Spleen (tissue), 11 donors: Measurements from ENCODE around the gene CATSPERB. TPM values are rescaled to one million over a fixed set of nuclear protein-coding genes. Genes with fewer than 3 reads are reported as not detected.
"Not testable (repeated sequence)": the region's sequence is repeated elsewhere in the genome, so short reads cannot be mapped to it uniquely, and the experiment has no call there.

Source experiments
- DNase-seq: peaks from one replicate; pipeline ENCODE4 v3.0.0-alpha.2; 2020
- H3K27ac ChIP-seq, 8 donors: fragments of 200-600 bp; sonication (generic) in 7 of 8; 1 replicate in 4 of 8; 2 replicates in 4 of 8; pipeline versions ENCODE4 v1.5.0 to v1.8.0; 2016 to 2021; ENCODE audit warnings: inconsistent platforms in 4 of 8, mild to moderate bottlenecking in 4 of 8, moderate library complexity in 1 of 8
- H3K27me3 ChIP-seq, 7 donors: fragments of 200-600 bp; sonication (generic) in 6 of 7; replicated peaks in 1 of 7; 1 replicate in 4 of 7; 2 replicates in 3 of 7; pipeline versions ENCODE4 v1.5.0 to v1.8.0; 2016 to 2021; ENCODE audit warnings: inconsistent platforms in 3 of 7, mild to moderate bottlenecking in 1 of 7
- H3K36me3 ChIP-seq, 6 donors: fragments of 200-600 bp; sonication (generic) in 5 of 6; 1 replicate in 4 of 6; 2 replicates in 2 of 6; pipeline versions ENCODE4 v1.5.0 to v1.8.0; 2016 to 2021; ENCODE audit warnings: inconsistent platforms in 2 of 6
- H3K4me1 ChIP-seq, 6 donors: fragments of 200-600 bp; sonication (generic) in 5 of 6; 1 replicate in 3 of 6; 2 replicates in 3 of 6; pipeline versions ENCODE4 v1.5.0 to v1.8.0; 2016 to 2021; ENCODE audit warnings: inconsistent platforms in 3 of 6
- H3K4me3 ChIP-seq, 8 donors: fragments of 200-600 bp; sonication (generic) in 7 of 8; 1 replicate in 4 of 8; 2 replicates in 4 of 8; pipeline versions ENCODE4 v1.5.0 to v1.8.0; 2016 to 2021; ENCODE audit warnings: inconsistent platforms in 4 of 8, mild to moderate bottlenecking in 4 of 8, moderate library complexity in 2 of 8
- H3K9me3 ChIP-seq, 8 donors: fragments of 200-600 bp; sonication (generic) in 7 of 8; 1 replicate in 4 of 8; 2 replicates in 4 of 8; pipeline versions ENCODE4 v1.5.0 to v1.8.0; 2016 to 2021; ENCODE audit warnings: inconsistent platforms in 4 of 8
- CTCF ChIP-seq, 11 experiments: fragments of 200-600 bp in 7 of 11; fragments of 450-650 bp in 4 of 11; sonication (generic) in 4 of 11; IDR thresholded peaks in 8 of 11; conservative IDR thresholded peaks in 3 of 11; 1 replicate in 7 of 11; 2 replicates in 4 of 11; pipeline versions ENCODE4 v1.4.0 to v1.8.0; 2016 to 2021; ENCODE audit warnings: antibody characterized with exemption in 11 of 11, inconsistent platforms in 4 of 11, mild to moderate bottlenecking in 1 of 11
- POLR2A ChIP-seq, 3 donors: fragments of 450-650 bp; IDR thresholded peaks; one replicate each; pipeline ENCODE4 v1.5.1; 2017; ENCODE audit warnings: antibody characterized with exemption in 3 of 3, mild to moderate bottlenecking in 1 of 3
- POLR2AphosphoS5 ChIP-seq, 3 donors: sonication (generic); formaldehyde crosslinking; IDR thresholded peaks; one replicate each; pipeline ENCODE4 v1.5.1; 2017; ENCODE audit warnings: antibody characterized with exemption in 3 of 3
- WGBS, 5 donors: extraction: QIAGEN DNeasy Blood & Tissue Kit in 3 of 5; methylation state at CpG; one replicate each; pipeline versions ENCODE4 v1.1.5 to v1.1.7; 2013 to 2018; 5-methylcytosine and 5-hydroxymethylcytosine counted together
- intact Hi-C: fragments of 100-400 bp; cut with DNase I; formaldehyde crosslinking; loops from one replicate; pipeline ENCODE4 v1.15.0; 2023; ENCODE audit warnings: low total_unique reads
- polyA plus RNA-seq, 3 donors: library from polyadenylated mRNA; stranded (reverse); fragments of 200-250 nt; gene quantifications; one replicate each; pipeline ENCODE4 v1.2.1, GENCODE V29; 2013
- total RNA-seq, 7 donors: library from RNA; depleted of rRNA in 3 of 7; stranded (reverse); fragments of >200 nt in 3 of 7; fragmentation: NEBNext Ultra II Directional in 4 of 7; extraction: Animal tissue kit (Norgen Biotek cat#: 25700) in 4 of 7; gene quantifications; one replicate each; pipeline versions ENCODE4 v1.1.0 to v1.2.1, GENCODE V29; 2016 to 2021
- donor health status: healthy with polysubstance abuse.
- donor health status: DM: no; HTN: no; CAD: no; lungs with moderate emphysema.
- donor health status: DM: no; HTN: no; CAD: no.
- donor health status: Bipolar disorder and iron deficiency.
- donor health status: healthy.
- donor health status: DM: no; HTN: no; CAD: no.
- donor health status: DM: yes; HTN: yes; CAD: no.

The CATSPERB gene
- total and polyA plus RNA-seq, 10 donors: 0.10 to 6.8 (median 1.9) TPM

GRCh38 chr14:91669867-91670266, 62.0 kb downstream of the CATSPERB start:
- Histone ChIP-seq H3K4me3 (no peak overlapping the region), H3K4me1 (peaks cover 0 to 5% (median 0%) of the 10 kb centered on the region in 6 donors), H3K27me3 (no peaks in the 10 kb centered on the region), H3K27ac (no peak overlapping the region), H3K9me3 (peaks cover 0 to 7% (median 0%) of the 10 kb centered on the region in 8 donors), H3K36me3 (no peaks in the 10 kb centered on the region)
- no peak for DNase-seq
- 76 to 88% (median 87%) methylated on average over 2 of the region's 2 CpGs for WGBS, 5 donors
- TF ChIP-seq POLR2AphosphoS5 (IDR thresholded peaks at IDR 0.05) (no peak), CTCF (IDR thresholded peaks at IDR 0.05 in 8 of 11, conservative IDR thresholded peaks at IDR 0.05 in 3 of 11) (no peak), POLR2A (IDR thresholded peaks at IDR 0.05) (no peak)
- intact Hi-C loops: no loop called here

- H3K4me3 ChIP-seq, H3K4me1 ChIP-seq, H3K36me3 ChIP-seq, H3K27ac ChIP-seq, H3K27me3 ChIP-seq, H3K9me3 ChIP-seq, DNase-seq, intact Hi-C loops: not testable (repeated sequence)
- 42 to 68% (median 59%) methylated on average over 2 of the region's 2 CpGs for WGBS, 5 donors
Measured at GRCh38 chr14:91667101-91667500, 64.8 kb downstream of the CATSPERB start.

- Histone ChIP-seq H3K4me1 (no peaks in the 10 kb centered on the region), H3K27ac (no peak overlapping the region), H3K36me3 (no peaks in the 10 kb centered on the region), H3K4me3 (no peak overlapping the region), H3K9me3 (no peaks in the 10 kb centered on the region), H3K27me3 (no peaks in the 10 kb centered on the region)
- WGBS, 5 donors: 41 to 94% (median 70%) methylated on average over 2 of the region's 2 CpGs
- TF ChIP-seq CTCF (IDR thresholded peaks at IDR 0.05 in 8 of 11, conservative IDR thresholded peaks at IDR 0.05 in 3 of 11) (no peak), POLR2A (IDR thresholded peaks at IDR 0.05) (no peak), POLR2AphosphoS5 (IDR thresholded peaks at IDR 0.05) (no peak)
- no peak for DNase-seq
- intact Hi-C loops: no loop called here
Measured at GRCh38 chr14:91660790-91661189, 71.1 kb downstream of the CATSPERB start.

- no peaks in the 10 kb centered on the region for H3K36me3 ChIP-seq
- no peak overlapping the region for H3K4me3 ChIP-seq
- WGBS, 5 donors: 87 to 100% (median 91%) methylated on average over 1 of the region's 1 CpG
- H3K27ac ChIP-seq: no peak overlapping the region
- no peaks in the 10 kb centered on the region for H3K27me3 ChIP-seq
- no peaks in the 10 kb centered on the region for H3K4me1 ChIP-seq
- DNase-seq: no peak
- TF ChIP-seq CTCF (IDR thresholded peaks at IDR 0.05 in 8 of 11, conservative IDR thresholded peaks at IDR 0.05 in 3 of 11): no peak
- TF ChIP-seq POLR2A (IDR thresholded peaks at IDR 0.05): no peak
- TF ChIP-seq POLR2AphosphoS5 (IDR thresholded peaks at IDR 0.05): no peak
- no peaks in the 10 kb centered on the region for H3K9me3 ChIP-seq
- intact Hi-C loops: no loop called here
Measured at GRCh38 chr14:91654836-91655235, 77.0 kb downstream of the CATSPERB start.

- H3K4me1 ChIP-seq: no peaks in the 10 kb centered on the region
- no peak for DNase-seq
- no peak overlapping the region for H3K4me3 ChIP-seq
- intact Hi-C loops: no loop called here
- no peaks in the 10 kb centered on the region for H3K36me3 ChIP-seq
- H3K27ac ChIP-seq: no peak overlapping the region
- 92 to 96% (median 94%) methylated on average over 2 of the region's 2 CpGs for WGBS, 5 donors
- no peaks in the 10 kb centered on the region for H3K9me3 ChIP-seq
- H3K27me3 ChIP-seq: no peaks in the 10 kb centered on the region
- no peak for TF ChIP-seq CTCF (IDR thresholded peaks at IDR 0.05 in 8 of 11, conservative IDR thresholded peaks at IDR 0.05 in 3 of 11)
Measured at GRCh38 chr14:91653451-91653850, 78.4 kb downstream of the CATSPERB start.
